Diencephalon (tissue), 1 donor: ENCODE results near the gene ZNF174. TPM values are rescaled to one million over a fixed set of nuclear protein-coding genes. Genes with fewer than 3 reads are reported as not detected.

Source experiments
- total RNA-seq: library from RNA; depleted of rRNA; stranded (reverse); fragments of >200 nt; gene quantifications from one replicate; pipeline ENCODE4 v1.2.3, GENCODE V29; 2014

The ZNF174 gene
- 12.7 TPM for total RNA-seq

DNA sequence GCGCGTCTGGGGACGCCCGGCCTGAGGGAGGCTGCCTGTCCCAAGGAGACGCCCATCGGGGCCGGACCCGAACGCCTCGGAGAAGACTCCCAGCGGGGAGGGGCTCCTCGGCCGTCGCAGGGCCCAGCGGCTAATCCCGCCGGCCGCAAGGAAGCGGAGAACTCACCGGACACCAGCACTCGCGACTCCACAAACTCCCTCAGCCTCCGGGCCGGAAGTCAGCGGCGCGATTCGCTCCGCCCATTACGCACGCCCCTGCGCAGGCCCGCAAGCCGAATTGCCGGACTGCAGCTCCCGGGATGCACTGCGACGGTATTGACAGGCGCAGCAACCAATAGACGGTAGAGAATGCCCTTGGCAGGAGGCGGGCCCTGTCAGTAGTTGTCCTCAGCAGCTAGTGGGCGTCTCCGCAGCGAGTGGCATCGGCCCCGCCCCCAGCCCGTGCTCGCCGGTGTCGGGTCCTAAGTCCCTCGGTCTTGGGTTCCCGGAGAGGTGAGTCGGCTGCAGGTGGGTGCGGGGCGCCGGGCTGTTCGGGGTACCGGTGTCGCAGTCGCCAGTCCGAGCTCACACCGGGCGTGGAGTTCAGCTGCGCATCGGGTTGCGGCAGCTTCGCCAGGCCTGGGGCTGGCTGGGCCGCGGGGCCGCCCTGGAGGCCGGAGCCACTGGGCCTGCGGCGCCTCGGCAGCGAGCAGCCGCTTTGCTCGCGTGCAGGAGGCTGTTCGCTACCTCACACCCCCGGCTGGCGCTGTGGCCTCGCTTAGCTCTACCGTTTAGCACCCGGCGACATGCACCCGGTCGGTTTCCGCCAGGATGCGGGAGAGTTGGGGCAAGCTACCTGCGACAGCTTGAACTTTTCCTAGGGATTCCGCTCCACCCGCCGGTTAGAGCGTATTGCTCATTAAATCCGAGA lies at the start of gene ZNF174, which contains the start of gene ZSCAN32:
ZNF174 (plus strand) TSS at position 437 of the 910 bp plus-strand sequence. CDS start 790 bp downstream, outside the sequence.
ZSCAN32 (minus strand) TSS at position 226 of the 910 bp plus-strand sequence. CDS start 3,447 bp downstream, outside the sequence.

GRCh38 chr16:3355589-3355988 lies 45.4 kb upstream of the ZNF174 start, which contains the start of gene OR2C1:
Gene OR2C1, plus strand, starts transcription at chr16:3355889. Its CDS starts 52 bp downstream, at chr16:3355941.

DNA sequence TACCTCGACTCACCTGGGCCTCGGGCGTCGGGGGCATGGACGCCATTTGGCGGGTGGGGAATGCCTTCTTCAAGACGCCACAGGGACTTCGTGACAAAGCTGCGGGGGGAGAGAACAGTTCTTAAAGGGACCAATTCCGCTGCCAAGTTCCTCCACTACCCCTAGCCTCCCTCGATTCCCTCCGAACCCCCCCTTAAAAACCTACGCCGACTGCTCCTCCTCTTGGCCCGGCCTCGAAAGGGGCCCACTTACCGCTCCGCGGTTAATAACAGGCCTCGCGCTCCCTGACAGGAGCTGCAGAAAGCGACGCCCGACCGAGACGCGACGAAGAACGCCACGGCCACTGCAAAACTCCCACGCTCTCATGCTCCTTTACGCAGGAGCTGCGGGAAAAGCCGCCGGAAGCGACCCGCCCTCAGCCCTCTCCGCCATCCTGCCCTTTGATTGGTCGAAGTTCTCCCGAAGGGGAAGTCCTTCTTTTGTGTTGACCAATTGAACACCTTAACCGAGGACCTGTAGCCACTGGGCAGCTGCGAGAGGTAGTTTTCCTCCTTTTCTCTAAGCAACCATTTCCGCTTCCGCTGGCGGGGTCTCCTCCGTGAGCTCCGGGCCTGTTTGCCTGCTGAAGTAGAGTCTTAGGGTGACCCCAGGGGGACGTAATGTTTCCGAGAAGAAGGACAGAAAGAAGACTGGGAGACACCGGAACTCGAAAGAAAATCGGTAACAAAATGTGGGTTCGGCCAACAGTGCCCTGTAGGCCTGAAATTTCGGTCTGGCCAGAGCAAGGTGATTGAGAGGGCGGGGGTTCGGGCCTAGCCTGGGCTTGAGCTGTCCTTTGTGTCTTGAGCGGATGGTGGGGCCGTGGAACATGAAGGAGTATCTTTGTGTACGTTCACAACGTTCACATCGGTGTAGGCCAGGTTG lies 42.4 kb downstream of the ZNF174 start, which contains the start of the genes NAA60 and ZNF597:
NAA60 (plus strand) TSS at position 573 of the 924 bp plus-strand sequence. CDS start 32,548 bp downstream, outside the sequence.
ZNF597 (minus strand) TSS at position 397 of the 924 bp plus-strand sequence; CDS start at position 46, 351 bp downstream.

Other genes with a start within 250 kb of the ZNF174 start
- gene OR1F1, start 213.0 kb upstream of the ZNF174 start, total RNA-seq, result 0.69 TPM
- gene ZNF200, start 166.1 kb upstream of the ZNF174 start, total RNA-seq, result 15.9 TPM
- gene MEFV, start 144.6 kb upstream of the ZNF174 start, total RNA-seq, result 0.46 TPM
- 36.0 TPM for gene ZNF263, start 117.7 kb upstream of the ZNF174 start, total RNA-seq
- gene TIGD7, start 95.8 kb upstream of the ZNF174 start, total RNA-seq, result 22.4 TPM
- 32.8 TPM for gene ZNF75A, start 95.7 kb upstream of the ZNF174 start, total RNA-seq
- 0.46 TPM for gene OR2C1, start 45.3 kb upstream of the ZNF174 start, total RNA-seq
- 7.8 TPM for gene ZSCAN32, start 211 bp upstream of the ZNF174 start, total RNA-seq
- 4.6 TPM for gene ZNF597, start 42.3 kb downstream of the ZNF174 start, total RNA-seq
- gene NAA60, start 42.5 kb downstream of the ZNF174 start, total RNA-seq, result 16.1 TPM
- not detected for gene C16orf90, start 94.3 kb downstream of the ZNF174 start, total RNA-seq
- gene CLUAP1, start 99.8 kb downstream of the ZNF174 start, total RNA-seq, result 42.7 TPM
- gene NLRC3, start 176.2 kb downstream of the ZNF174 start, total RNA-seq, result 0.69 TPM
- gene SLX4, start 210.4 kb downstream of the ZNF174 start, total RNA-seq, result 9.9 TPM